ENCODE data around the gene PKM.
"Not testable (repeated sequence)": the region's sequence is repeated elsewhere in the genome, so short reads cannot be mapped to it uniquely, and the experiment has no call there.

PKM gene

GRCh38 chr15:72231066-72231832, at the start of gene PKM:
TSS of gene PKM (minus strand) at chr15:72231190. CDS start at chr15:72219097, 12,093 bp downstream.
- H2AFZ ChIP-seq (ENCODE audit: low read depth), result peak within 1 kb of the TSS; percentile 52
- H3K27ac ChIP-seq, result peak within 1 kb of the TSS; percentile 100
- TF ChIP-seq CTCF (conservative IDR thresholded peaks at IDR 0.05; ENCODE audit: low read depth, low read length), result no peak
- peaks cover 51% of the 10 kb centered on the region for H3K79me2 ChIP-seq (ENCODE audit: insufficient read depth, low read depth)
- H3K9ac ChIP-seq, result peak within 1 kb of the TSS; percentile 98
- H3K27me3 ChIP-seq (ENCODE audit: insufficient read depth, low read depth), result no peaks in the 10 kb centered on the region
- H4K20me1 ChIP-seq (ENCODE audit: insufficient read depth), result peaks cover 12% of the 10 kb centered on the region; the same call in 1 of the 2 replicates
- H3K36me3 ChIP-seq (ENCODE audit: insufficient read depth), result no peaks in the 10 kb centered on the region
- peak within 1 kb of the TSS; percentile 98 for H3K4me2 ChIP-seq
- peaks cover 34% of the 10 kb centered on the region for H3K4me1 ChIP-seq (ENCODE audit: low read depth, poor library complexity, severe bottlenecking)
- H3K4me3 ChIP-seq (IDR thresholded peaks at IDR 0.05; ENCODE audit: insufficient read depth, low read depth, low read length), result no peak within 1 kb of the TSS

DNA sequence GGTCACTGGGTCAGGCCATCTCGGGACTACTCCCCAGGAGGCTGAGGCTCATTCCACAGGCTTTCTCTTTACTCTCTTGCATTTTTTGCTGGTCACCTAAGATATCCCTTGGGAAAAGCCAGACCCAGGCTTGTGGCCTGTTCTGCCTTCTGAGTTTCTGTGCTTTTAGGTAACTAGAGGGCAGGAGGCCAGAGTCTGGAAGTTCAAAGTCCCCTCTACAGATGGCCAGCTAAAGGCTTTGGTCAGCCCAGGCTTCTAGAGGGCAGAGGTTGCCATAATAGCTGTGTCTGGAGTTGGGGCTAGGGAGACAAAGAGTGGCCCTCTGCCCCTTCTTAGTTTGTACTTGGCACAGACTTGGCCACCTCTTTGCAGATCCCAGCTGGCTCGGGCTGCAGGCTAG, 49.8 kb upstream of the PKM start:
- no peak overlapping the region for H3K4me2 ChIP-seq
- H3K4me1 ChIP-seq (ENCODE audit: low read depth, poor library complexity, severe bottlenecking), result no peaks in the 10 kb centered on the region
- no peak overlapping the region for H3K9ac ChIP-seq
- no peak overlapping the region for H2AFZ ChIP-seq (ENCODE audit: low read depth)
- H3K36me3 ChIP-seq (ENCODE audit: insufficient read depth), result no peaks in the 10 kb centered on the region
- H3K27ac ChIP-seq, result no peak overlapping the region
- no peaks in the 10 kb centered on the region for H4K20me1 ChIP-seq (ENCODE audit: insufficient read depth)
- H3K27me3 ChIP-seq (ENCODE audit: insufficient read depth, low read depth), result no peaks in the 10 kb centered on the region
- no peak for TF ChIP-seq CTCF (conservative IDR thresholded peaks at IDR 0.05; ENCODE audit: low read depth, low read length)
- H3K79me2 ChIP-seq (ENCODE audit: insufficient read depth, low read depth), result no peaks in the 10 kb centered on the region
- H3K4me3 ChIP-seq (IDR thresholded peaks at IDR 0.05; ENCODE audit: insufficient read depth, low read depth, low read length), result no peak overlapping the region

DNA sequence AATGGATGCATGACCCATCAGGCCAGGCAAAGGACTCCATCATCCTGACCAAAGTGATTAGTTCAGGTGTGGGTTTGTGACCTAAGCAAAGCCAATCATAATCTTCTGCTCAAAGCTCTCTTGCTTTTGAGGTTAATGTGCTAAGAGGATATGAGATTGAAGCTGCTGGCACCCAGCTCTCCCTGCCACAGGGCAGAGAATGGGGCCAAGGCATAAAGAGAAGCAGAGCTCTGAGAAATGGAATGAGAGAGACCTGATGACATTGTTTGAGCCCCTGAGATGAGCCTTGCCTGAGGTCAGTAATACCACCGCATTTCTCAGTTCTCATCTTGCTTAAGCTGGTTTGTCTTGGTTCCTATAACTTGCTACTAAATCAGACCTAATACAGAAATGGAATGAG, 47.7 kb upstream of the PKM start:
- H3K4me2 ChIP-seq, result no peak overlapping the region
- H3K27ac ChIP-seq, result no peak overlapping the region
- no peak overlapping the region for H3K9ac ChIP-seq
- H4K20me1 ChIP-seq (ENCODE audit: insufficient read depth), result no peaks in the 10 kb centered on the region
- H3K4me3 ChIP-seq (IDR thresholded peaks at IDR 0.05; ENCODE audit: insufficient read depth, low read depth, low read length), result no peak overlapping the region
- no peaks in the 10 kb centered on the region for H3K36me3 ChIP-seq (ENCODE audit: insufficient read depth)
- H3K79me2 ChIP-seq (ENCODE audit: insufficient read depth, low read depth), result no peaks in the 10 kb centered on the region
- no peaks in the 10 kb centered on the region for H3K4me1 ChIP-seq (ENCODE audit: low read depth, poor library complexity, severe bottlenecking)
- TF ChIP-seq CTCF (conservative IDR thresholded peaks at IDR 0.05; ENCODE audit: low read depth, low read length), result no peak
- H3K27me3 ChIP-seq (ENCODE audit: insufficient read depth, low read depth), result no peaks in the 10 kb centered on the region
- no peak overlapping the region for H2AFZ ChIP-seq (ENCODE audit: low read depth)

GRCh38 chr15:72276326-72276700, 45.3 kb upstream of the PKM start:
- H3K27me3 ChIP-seq (ENCODE audit: insufficient read depth, low read depth), result no peaks in the 10 kb centered on the region
- H3K4me3 ChIP-seq (IDR thresholded peaks at IDR 0.05; ENCODE audit: insufficient read depth, low read depth, low read length), result no peak overlapping the region
- peaks cover 10% of the 10 kb centered on the region for H3K4me1 ChIP-seq (ENCODE audit: low read depth, poor library complexity, severe bottlenecking)
- no peak for TF ChIP-seq CTCF (conservative IDR thresholded peaks at IDR 0.05; ENCODE audit: low read depth, low read length)
- H3K36me3 ChIP-seq (ENCODE audit: insufficient read depth), result no peaks in the 10 kb centered on the region
- no peak overlapping the region for H3K27ac ChIP-seq
- no peak overlapping the region for H3K4me2 ChIP-seq
- peaks cover 7% of the 10 kb centered on the region; the same call in 1 of the 2 replicates for H3K79me2 ChIP-seq (ENCODE audit: insufficient read depth, low read depth)
- H4K20me1 ChIP-seq (ENCODE audit: insufficient read depth), result no peaks in the 10 kb centered on the region
- H3K9ac ChIP-seq, result no peak overlapping the region
- no peak overlapping the region for H2AFZ ChIP-seq (ENCODE audit: low read depth)

DNA sequence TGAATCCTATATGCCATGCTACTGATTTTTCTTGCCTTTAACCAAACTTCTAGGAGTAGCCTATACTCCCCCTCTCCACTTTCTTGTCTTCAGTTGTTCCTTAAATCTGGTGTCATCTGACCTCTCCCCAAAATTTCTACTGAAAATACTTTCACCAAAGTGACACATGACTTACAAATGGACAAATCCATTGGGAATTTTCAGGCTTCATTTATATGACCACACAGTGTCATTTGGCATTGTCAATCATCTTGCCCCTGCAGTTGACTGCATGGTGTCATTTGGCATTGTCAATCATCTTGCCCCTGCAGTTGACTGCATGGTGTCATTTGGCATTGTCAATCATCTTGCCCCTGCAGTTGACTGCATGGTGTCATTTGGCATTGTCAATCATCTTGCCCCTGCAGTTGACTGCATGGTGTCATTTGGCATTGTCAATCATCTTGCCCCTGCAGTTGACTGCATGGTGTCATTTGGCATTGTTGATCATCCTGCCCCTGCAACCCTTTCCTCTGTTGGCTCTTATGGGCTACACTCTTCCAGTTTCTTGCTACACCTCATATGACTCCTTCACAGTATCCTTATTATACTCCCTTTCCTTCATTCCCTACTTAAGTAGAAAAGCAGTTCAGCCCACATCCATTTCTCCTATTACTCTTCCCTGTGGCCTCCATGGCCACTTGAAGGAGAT, 44.8 kb upstream of the PKM start:
- not testable (repeated sequence) for H3K27me3 ChIP-seq (ENCODE audit: insufficient read depth, low read depth); H3K4me3 ChIP-seq (IDR thresholded peaks at IDR 0.05; ENCODE audit: insufficient read depth, low read depth, low read length); H3K27ac ChIP-seq; H2AFZ ChIP-seq (ENCODE audit: low read depth); H3K36me3 ChIP-seq (ENCODE audit: insufficient read depth); H4K20me1 ChIP-seq (ENCODE audit: insufficient read depth); H3K4me2 ChIP-seq; H3K9ac ChIP-seq
- Histone ChIP-seq H3K79me2 (ENCODE audit: insufficient read depth, low read depth) (peaks cover 12% of the 10 kb centered on the region; the same call in 1 of the 2 replicates), H3K4me1 (ENCODE audit: low read depth, poor library complexity, severe bottlenecking) (peaks cover 15% of the 10 kb centered on the region)

All from KMS-11 (cell line).